SH-SY5Y (cell line): ENCODE measurements around the gene CHURC1.

Experiments used
- GATA2 ChIP-seq: IDR thresholded peaks from 2 replicates; pipeline ENCODE4 v1.6.1; 2011; ENCODE audit warnings: mild to moderate bottlenecking, low read depth, low read length
- GATA3 ChIP-seq: IDR thresholded peaks from 2 replicates; pipeline ENCODE4 v1.6.1; 2011; ENCODE audit warnings: low read depth, mild to moderate bottlenecking, low read length, moderate library complexity

The CHURC1 gene

GRCh38 chr14:64942531-64943111 is 28.4 kb downstream of the CHURC1 start, which contains the start of gene GPX2:
Gene GPX2, minus strand, starts transcription at chr14:64942745. Its CDS starts 19 bp downstream, at chr14:64942726.
- no peak for TF ChIP-seq GATA2
- TF ChIP-seq GATA3: no peak

- TF ChIP-seq GATA2: no peak
- TF ChIP-seq GATA3: no peak
These were observed 29.3 kb downstream of the CHURC1 start for GRCh38 chr14:64943556-64943955.

- TF ChIP-seq GATA2 (no peak), GATA3 (no peak)
These were observed 29.8 kb downstream of the CHURC1 start for GRCh38 chr14:64944041-64944440.

GRCh38 chr14:64944861-64945260 is 30.6 kb downstream of the CHURC1 start:
- TF ChIP-seq GATA3: no peak
- no peak for TF ChIP-seq GATA2

- no peak for TF ChIP-seq GATA2
- TF ChIP-seq GATA3: no peak
These were observed 31.4 kb downstream of the CHURC1 start for GRCh38 chr14:64945431-64946178.

GRCh38 chr14:64946310-64947045 is 32.2 kb downstream of the CHURC1 start:
- TF ChIP-seq GATA3 (no peak), GATA2 (no peak)

DNA sequence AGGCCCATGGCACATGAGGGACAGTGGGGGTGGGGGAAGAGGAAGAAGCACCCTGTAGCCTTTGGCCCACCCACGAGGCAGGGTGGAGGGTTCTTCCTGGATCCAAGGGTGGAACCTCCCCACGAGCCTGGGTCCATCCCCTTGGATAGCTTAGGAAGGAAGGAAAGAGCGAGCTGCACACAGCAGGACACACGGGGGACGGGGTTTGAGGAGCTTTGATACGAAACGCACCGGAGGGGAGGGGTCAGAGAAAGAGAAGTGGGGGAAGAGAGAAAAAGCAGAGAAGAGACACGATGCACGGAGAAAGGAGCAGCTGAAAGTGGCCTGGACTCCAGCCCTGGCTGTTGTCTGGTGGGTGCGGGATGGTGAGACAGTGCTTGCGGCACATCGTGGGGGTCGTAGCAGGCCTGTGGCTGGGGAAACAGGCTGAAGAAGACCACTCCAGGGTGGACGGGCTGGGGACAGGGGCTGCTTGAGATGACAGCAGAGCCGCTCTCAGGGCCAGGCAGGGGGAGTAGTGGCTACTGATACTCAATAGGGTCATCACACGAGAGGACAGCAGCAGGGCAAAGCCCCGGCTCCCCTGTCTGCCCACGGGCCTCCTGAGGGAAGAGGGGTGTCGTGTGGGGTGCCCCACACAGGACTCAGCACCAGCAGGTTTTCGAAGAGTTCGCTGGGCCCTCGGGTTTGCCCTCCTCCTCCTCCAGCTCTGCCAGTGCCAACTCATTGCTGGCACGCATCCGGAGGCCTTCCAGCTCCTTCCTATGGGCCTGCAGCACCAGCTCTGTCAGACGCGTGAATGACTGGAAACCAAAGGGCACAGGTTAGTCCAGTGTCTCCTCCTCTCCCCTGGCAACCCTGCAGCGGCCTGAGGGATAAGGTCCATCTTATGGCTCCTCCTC is 33.7 kb downstream of the CHURC1 start:
- TF ChIP-seq GATA2: no peak
- no peak for TF ChIP-seq GATA3

GRCh38 chr14:64948612-64949210 is 34.5 kb downstream of the CHURC1 start:
- TF ChIP-seq GATA3: no peak
- no peak for TF ChIP-seq GATA2

- TF ChIP-seq GATA3 (no peak), GATA2 (no peak)
These were observed 36.6 kb downstream of the CHURC1 start for GRCh38 chr14:64950889-64951288.

GRCh38 chr14:64951291-64951690 is 37.0 kb downstream of the CHURC1 start:
- TF ChIP-seq GATA3 (no peak), GATA2 (no peak)

- TF ChIP-seq GATA2 (no peak), GATA3 (no peak)
These were observed 37.5 kb downstream of the CHURC1 start for GRCh38 chr14:64951724-64952123.

- no peak for TF ChIP-seq GATA2
- no peak for TF ChIP-seq GATA3
These were observed 38.5 kb downstream of the CHURC1 start for GRCh38 chr14:64952598-64953309.

- TF ChIP-seq GATA3: no peak
- no peak for TF ChIP-seq GATA2
These were observed 39.0 kb downstream of the CHURC1 start for GRCh38 chr14:64953310-64953654.

DNA sequence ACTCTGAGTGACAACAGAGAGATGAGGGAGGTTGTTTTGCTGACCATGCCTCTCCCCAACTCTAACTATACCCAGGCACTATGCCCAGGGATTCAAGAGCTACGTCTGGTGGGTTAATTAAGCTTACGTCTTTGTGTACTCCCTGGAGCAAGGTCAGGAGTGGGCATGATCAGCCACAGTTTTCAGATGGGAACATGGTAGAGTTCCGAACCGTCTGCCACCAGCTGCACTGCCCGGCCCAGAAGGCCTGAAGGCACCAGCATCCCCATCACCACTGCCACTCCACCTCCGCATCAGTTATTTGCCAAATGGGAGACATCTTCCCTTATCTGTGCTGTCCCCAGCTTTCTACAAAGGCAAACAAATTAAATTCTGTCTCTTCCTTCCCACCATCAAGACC is 39.4 kb downstream of the CHURC1 start:
- no peak for TF ChIP-seq GATA3
- TF ChIP-seq GATA2: 0 out of 2 replicates have a peak, but pooled peaks have one; percentile 12
